KMS-11 (cell line): ENCODE results near the gene OR6C70.
"Not testable (repeated sequence)": the region's sequence is repeated elsewhere in the genome, so short reads cannot be mapped to it uniquely, and the experiment has no call there.

ENCODE experiments used
- H2AFZ ChIP-seq: fragments of 200-600 bp; sonication (generic); 2 replicates; pipeline ENCODE4 v1.6.1; 2016; ENCODE audit warnings: antibody characterized with exemption, mixed run types, low read depth
- H3K27ac ChIP-seq: fragments of 200-600 bp; sonication (generic); 2 replicates; pipeline ENCODE4 v1.6.1; 2016; ENCODE audit warnings: mild to moderate bottlenecking, mixed run types
- H3K27me3 ChIP-seq: fragments of 200-600 bp; sonication (generic); 2 replicates; pipeline ENCODE4 v1.6.1; 2017; ENCODE audit warnings: mild to moderate bottlenecking, low read depth, mixed run types, moderate library complexity; ENCODE audit not compliant: insufficient read depth
- H3K36me3 ChIP-seq: fragments of 200-600 bp; sonication (generic); 2 replicates; pipeline ENCODE4 v1.6.1; 2017; ENCODE audit warnings: mild to moderate bottlenecking, mixed run types; ENCODE audit not compliant: insufficient read depth
- H3K4me1 ChIP-seq: fragments of 200-600 bp; sonication (generic); 2 replicates; pipeline ENCODE4 v1.6.1; 2016; ENCODE audit warnings: mild to moderate bottlenecking, low read depth, mixed run types; ENCODE audit not compliant: poor library complexity, severe bottlenecking
- H3K4me2 ChIP-seq: fragments of 200-600 bp; sonication (generic); 2 replicates; pipeline ENCODE4 v1.7.0; 2016; ENCODE audit warnings: mild to moderate bottlenecking, mixed run types
- H3K4me3 ChIP-seq: fragments of 200-600 bp; sonication (generic); IDR thresholded peaks from 2 replicates; pipeline ENCODE4 v1.6.1; 2017; ENCODE audit warnings: low read depth, low read length, mixed read lengths; ENCODE audit not compliant: insufficient read depth
- H3K79me2 ChIP-seq: fragments of 200-600 bp; sonication (generic); 2 replicates; pipeline ENCODE4 v1.6.1; 2016; ENCODE audit warnings: low read depth, mixed run types; ENCODE audit not compliant: insufficient read depth
- H3K9ac ChIP-seq: fragments of 200-600 bp; sonication (generic); 2 replicates; pipeline ENCODE4 v1.6.1; 2016; ENCODE audit warnings: mild to moderate bottlenecking, mixed run types
- H4K20me1 ChIP-seq: fragments of 200-600 bp; sonication (generic); 2 replicates; pipeline ENCODE4 v1.6.1; 2016; ENCODE audit warnings: mild to moderate bottlenecking, mixed run types; ENCODE audit not compliant: insufficient read depth
- CTCF ChIP-seq: fragments of 200-600 bp; sonication (generic); conservative IDR thresholded peaks from 2 replicates; pipeline ENCODE4 v1.6.1; 2017; ENCODE audit warnings: low read depth, mild to moderate bottlenecking, antibody characterized with exemption, low read length, moderate library complexity, mixed read lengths

OR6C70 gene

GRCh38 chr12:55499810-55500252 lies 29.9 kb upstream of the OR6C70 start:
- TF ChIP-seq CTCF = no peak
- Histone ChIP-seq H3K9ac (no peak overlapping the region), H3K36me3 (no peaks in the 10 kb centered on the region), H3K4me2 (no peak overlapping the region), H3K27me3 (no peaks in the 10 kb centered on the region), H3K79me2 (no peaks in the 10 kb centered on the region), H3K4me1 (no peaks in the 10 kb centered on the region), H3K27ac (no peak overlapping the region), H2AFZ (no peak overlapping the region), H3K4me3 (no peak overlapping the region), H4K20me1 (no peaks in the 10 kb centered on the region)

DNA sequence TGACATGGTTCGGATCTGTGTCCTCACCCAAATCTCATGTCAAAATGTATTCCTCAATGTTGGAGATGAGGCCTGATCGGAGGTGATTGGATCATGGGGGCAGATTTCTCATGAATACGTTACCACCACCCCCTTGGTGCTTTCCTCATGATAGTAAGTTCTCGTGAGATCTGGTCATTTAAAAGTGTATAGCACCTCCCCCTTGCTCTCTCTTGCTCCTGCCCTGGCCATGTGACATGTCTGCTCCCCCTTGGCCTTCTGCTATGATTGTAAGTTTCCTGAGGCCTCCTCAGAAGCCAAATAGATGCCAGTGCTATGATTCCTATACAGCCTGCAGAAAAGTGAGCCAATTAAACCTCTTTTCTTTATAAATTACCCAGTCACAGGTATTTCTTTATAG lies 29.3 kb upstream of the OR6C70 start:
- no peaks in the 10 kb centered on the region for H3K36me3 ChIP-seq
- H3K4me3 ChIP-seq = no peak overlapping the region
- no peaks in the 10 kb centered on the region for H3K27me3 ChIP-seq
- no peaks in the 10 kb centered on the region for H4K20me1 ChIP-seq
- H3K4me1 ChIP-seq = no peaks in the 10 kb centered on the region
- H3K79me2 ChIP-seq = no peaks in the 10 kb centered on the region
- TF ChIP-seq CTCF = no peak
- no peak overlapping the region for H3K9ac ChIP-seq
- H2AFZ ChIP-seq = no peak overlapping the region
- H3K27ac ChIP-seq = no peak overlapping the region
- H3K4me2 ChIP-seq = no peak overlapping the region

GRCh38 chr12:55495490-55495889 lies 25.6 kb upstream of the OR6C70 start:
- Histone ChIP-seq H3K4me2 (no peak overlapping the region), H3K27ac (no peak overlapping the region)

DNA sequence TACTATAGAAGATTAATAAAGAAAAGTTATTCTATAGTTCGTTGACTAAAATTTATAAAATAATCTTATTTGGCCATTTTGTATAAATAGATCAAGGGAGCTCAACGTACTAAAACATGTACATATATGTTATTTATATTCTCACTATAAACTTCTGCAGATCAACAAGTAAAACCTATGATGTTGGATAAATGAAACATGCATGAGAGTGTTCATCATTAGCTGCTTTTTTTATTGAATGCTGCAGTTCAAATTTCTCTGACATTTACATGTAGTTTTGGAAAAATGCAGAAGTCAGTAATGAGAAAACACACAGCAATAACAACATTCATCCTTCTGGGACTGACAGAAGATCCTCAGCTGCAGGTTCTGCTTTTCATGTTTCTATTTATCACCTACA lies 22.1 kb upstream of the OR6C70 start, which contains the start of gene OR6C68:
TSS of gene OR6C68 (plus strand) at position 301 of the 400 bp plus-strand sequence. CDS start at position 301, 0 bp downstream.
- H3K9ac ChIP-seq = no peak within 1 kb of the TSS
- H2AFZ ChIP-seq = no peak within 1 kb of the TSS
- no peaks in the 10 kb centered on the region for H3K4me1 ChIP-seq
- no peak within 1 kb of the TSS for H3K27ac ChIP-seq
- no peaks in the 10 kb centered on the region for H3K79me2 ChIP-seq
- H3K4me3 ChIP-seq = no peak within 1 kb of the TSS
- H3K36me3 ChIP-seq = no peaks in the 10 kb centered on the region
- no peaks in the 10 kb centered on the region for H4K20me1 ChIP-seq
- no peak within 1 kb of the TSS for H3K4me2 ChIP-seq
- H3K27me3 ChIP-seq = no peaks in the 10 kb centered on the region
- no peak for TF ChIP-seq CTCF

More at GRCh38 chr12:55495490-55495889, 25.6 kb upstream of the OR6C70 start:
- TF ChIP-seq CTCF = no peak
- Histone ChIP-seq H3K4me1 (no peaks in the 10 kb centered on the region), H3K9ac (no peak overlapping the region), H2AFZ (no peak overlapping the region), H3K36me3 (no peaks in the 10 kb centered on the region), H3K4me3 (no peak overlapping the region), H3K79me2 (no peaks in the 10 kb centered on the region), H3K27me3 (no peaks in the 10 kb centered on the region), H4K20me1 (no peaks in the 10 kb centered on the region)

GRCh38 chr12:55484284-55484683 lies 14.3 kb upstream of the OR6C70 start:
- H3K27ac ChIP-seq, H3K4me3 ChIP-seq, H3K79me2 ChIP-seq, H3K27me3 ChIP-seq, H4K20me1 ChIP-seq, H3K36me3 ChIP-seq, H3K4me1 ChIP-seq: not testable (repeated sequence)
- Histone ChIP-seq H3K4me2 (peak overlapping the region; percentile 36; the same call in 1 of the 2 replicates), H3K9ac (peak overlapping the region; percentile 50; the same call in 1 of the 2 replicates), H2AFZ (peak overlapping the region; percentile 80)

GRCh38 chr12:55479136-55479535 lies 9.2 kb upstream of the OR6C70 start:
- not testable (repeated sequence) for H3K36me3 ChIP-seq, H3K4me1 ChIP-seq, H3K4me2 ChIP-seq, H3K79me2 ChIP-seq, H3K9ac ChIP-seq, H3K4me3 ChIP-seq, H4K20me1 ChIP-seq, H2AFZ ChIP-seq, H3K27me3 ChIP-seq, H3K27ac ChIP-seq
